Nucleus accumbens (tissue), 56 donors: ENCODE results near the gene NRAP.

Experiments
- DNase-seq, 56 donors: peaks; one replicate each; lab custom pipeline; 2025; lab: John Stamatoyannopoulos, UW

NRAP gene

DNA sequence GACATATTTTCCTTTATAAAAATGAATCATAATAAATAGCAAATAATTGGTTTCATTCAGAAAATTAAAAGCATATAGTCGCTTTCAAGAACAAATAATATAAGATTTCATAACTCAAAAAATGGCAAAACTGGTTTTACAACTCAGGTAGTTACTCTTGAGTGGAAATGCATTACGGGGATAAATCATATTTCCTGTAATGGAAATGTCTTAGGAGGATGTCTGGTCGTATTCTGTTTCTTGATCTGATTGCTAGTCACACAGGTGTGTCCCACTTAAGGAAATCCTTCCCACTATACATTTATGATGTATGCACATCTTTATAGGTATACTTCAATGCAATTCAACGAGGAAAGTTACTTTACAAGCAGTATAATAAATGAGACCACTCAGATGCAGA, 20.7 kb downstream of the NRAP start:
- no peak for DNase-seq

DNA sequence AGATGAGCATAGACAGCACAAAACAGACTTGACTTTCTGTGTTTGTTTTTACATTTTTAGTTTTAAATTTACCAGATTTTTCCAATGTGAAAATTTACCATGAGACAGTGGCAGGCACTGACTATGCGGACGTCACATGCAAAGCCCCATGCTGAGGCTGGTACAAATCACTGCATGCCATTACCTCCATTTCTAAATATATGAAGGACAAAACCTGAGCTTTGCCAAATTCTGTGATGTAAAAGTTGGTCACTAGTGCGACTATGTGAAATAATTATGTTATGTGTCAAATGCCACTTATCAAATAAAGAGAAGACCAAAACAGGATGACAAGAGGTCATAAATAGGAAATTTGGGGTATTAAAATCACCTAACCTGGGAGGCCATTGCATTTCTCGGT, 22.1 kb downstream of the NRAP start:
- no peak for DNase-seq

DNA sequence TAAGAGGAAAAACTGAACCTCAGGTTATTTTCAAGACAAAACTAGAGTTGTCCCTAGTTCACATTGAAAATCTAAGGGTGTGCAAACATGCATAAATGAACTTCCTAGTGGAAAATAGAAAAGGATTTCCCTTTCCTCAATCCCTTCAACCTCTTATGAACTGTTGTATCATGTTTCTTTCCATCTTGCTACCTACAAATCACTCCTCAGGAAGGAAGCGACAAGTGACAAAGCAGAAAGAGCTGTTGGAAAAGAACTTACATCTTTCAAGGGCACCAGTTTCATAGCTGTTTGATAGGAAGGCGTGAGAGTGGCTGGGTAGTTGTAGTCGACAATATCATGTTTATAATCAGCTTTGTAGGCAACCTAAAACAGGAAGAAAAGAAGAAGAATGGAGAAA, 23.9 kb downstream of the NRAP start:
- no peak for DNase-seq

DNA sequence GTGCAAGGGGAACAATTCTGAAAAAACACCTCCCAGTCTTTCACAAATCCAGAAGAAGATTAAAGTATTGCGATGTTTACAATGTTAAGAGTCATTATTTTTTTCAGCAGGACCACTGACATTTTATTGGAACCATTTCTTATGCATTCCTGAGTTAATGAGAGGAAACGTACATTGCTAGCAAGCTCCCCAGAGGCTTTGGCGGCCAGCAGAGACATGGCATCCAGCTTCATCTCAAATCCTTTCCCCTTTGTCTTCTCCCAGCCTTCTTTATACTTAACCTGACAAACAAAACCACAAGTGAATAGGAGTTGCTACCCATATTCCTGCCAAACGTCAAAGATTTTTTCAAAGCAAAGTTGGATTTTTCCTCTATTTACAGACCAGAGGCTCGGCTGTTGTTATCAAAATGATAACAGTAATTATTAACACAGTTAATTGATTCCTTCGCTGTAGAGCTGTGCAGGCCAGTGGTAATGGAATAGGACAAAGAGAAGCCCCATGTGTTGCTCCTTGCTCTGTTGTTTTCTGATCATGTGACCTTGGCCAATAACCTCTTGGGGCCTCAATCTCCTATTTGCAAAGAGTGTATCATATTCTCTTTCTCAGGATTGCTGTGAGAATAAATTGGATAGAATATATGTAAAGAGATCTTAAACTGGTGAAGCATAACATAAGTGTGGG, 32.0 kb downstream of the NRAP start:
- no peak for DNase-seq

DNA sequence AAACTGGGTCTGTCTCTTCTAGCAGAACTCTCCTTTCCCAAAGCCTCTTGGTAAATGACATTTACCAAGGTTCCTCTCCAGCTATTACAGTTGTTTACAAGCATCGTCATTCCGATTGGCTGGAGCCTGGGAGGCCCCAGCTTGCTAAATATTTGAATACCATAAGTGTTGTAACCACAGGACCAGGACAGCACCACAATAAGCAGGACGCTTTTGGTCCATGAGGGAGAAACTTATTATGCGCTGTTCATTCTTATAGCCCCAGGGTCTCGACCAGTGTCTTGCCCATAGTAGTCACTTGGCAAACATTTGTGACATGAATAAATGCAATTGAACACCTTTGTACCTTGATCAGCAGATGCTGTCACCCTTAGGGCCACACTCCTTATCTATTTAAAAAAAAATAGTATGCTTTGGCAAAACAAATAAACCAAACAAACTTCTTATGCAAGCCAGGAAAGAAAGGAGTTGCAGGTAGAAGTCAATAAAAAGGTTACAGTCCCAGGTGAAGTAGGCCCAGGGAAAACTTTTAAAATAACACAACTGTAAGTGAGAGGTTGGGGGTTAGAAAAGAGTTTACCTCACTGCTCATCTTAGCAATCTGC, 32.8 kb downstream of the NRAP start:
- no peak for DNase-seq

DNA sequence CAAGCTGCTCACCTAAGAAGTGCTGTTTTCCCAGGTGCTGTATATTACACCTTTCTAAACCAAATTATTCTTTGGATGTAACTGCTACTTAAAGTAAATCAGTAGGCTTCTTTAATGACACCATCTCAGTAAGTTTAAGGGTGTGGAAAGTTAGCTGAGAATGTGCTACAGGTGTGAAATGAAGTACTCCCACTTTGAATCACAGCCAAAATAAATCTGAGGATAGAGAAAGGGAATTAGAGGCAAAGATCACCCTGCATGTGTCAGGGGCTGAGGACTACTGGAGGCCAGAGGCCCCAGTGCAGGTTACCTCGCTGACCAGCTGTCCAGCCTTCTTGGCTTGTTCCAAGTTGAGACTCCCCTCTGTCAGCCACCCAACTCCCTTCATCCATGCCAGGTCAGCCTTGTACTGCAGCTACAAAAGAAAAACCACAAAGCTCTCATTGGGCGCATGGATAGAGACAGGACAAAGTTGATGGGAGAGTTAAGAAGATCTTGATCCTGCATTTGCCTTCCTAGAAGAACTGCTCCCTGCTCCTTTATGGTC, 35.2 kb downstream of the NRAP start:
- DNase-seq, result no peak

DNA sequence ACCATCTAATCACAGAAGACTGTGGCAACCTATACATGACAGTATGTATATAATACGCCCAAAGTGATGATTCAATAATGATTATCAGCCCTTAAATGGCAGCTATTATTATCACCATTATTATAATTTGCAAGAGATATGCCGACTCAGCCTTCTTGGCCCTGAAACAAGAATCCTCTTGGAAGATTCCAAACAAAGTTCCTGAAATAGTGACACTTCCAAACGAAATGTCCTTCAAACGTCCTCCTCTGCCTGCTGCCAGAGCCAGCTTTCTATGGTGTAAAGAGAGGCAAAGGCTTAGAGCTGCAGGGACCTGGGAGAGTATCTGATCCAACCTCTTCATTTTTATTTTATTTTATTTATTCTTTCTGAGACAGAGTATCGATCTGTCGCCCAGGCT, 36.0 kb downstream of the NRAP start:
- DNase-seq, result no peak

DNA sequence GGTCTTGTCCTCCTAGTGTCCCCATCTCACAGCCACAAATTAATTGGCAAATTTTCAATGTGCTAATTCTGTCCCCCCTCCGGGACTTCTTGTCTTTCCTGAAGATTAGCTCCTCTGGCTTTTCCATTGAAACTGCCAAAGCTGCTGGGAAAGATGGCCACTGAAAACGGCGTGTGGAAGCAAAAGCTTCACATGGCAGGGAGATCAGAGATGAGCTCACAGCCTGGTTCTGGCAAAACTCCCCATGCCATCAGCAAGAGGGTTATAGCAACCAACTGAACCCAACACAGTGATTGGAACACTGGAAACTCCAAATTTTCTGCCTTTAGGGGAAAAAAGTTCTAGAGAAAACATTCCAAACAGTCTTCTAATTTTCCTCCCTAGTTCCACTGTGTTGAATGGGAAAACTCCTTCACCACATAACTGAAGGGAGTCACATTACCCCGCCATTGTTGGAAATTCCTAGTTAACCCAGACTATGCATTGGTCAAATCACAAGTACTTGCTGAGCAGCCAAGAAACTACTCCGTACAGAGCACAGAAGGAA, 37.0 kb downstream of the NRAP start:
- DNase-seq, result no peak

DNA sequence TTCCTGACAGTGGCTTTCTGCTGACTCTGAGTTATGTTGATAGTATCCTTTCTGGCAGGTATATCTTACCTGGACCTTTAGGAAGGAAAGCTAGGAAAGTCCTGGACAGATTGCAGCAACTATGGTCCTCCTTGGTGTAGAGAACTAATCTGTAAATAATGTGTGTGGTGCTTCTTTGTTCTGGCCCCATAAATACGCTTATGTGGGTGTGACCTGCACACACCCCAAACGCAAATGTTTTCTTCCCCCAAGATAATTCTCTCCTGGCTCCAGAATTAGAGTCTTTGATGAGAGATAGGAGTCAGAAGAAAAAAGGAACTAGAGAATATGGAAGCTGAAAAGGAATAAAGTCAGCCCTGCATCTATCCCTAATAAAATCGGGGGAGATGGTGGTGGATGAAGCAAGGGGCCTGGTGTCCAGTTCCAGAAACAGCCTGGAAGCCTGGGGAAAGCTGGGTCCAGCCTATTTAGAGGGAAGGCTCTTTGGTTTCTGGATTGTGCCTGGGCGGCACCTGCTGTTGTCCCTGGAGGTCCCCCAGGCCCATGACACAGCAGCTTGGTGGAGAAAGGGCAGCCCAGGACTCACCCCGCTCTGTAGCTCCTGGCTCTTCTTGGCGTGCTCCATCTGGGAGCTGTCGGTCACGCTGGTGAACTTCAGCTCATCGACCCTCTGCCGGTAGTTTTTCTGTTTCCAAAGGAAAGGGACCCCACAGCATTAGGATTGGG, 38.2 kb downstream of the NRAP start:
- no peak for DNase-seq

DNA sequence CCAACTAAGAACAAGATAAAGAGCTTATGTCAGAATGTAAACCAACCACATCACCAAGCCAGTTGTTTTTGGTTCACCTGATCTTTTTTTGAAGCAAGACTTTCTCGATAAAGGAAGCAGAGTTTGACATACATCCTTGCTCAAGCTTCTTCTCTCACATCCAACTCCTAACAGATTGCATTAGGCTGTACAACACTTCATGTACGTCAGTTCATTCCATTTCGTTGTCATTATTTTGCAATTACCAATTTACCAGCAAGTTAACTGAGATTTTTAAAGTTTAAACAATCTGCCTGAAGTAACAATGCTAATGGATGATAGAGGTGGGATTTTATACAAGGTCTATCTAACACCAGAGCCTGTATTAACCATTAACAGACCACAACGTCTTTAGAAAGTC, 41.0 kb downstream of the NRAP start:
- DNase-seq, result no peak

DNA sequence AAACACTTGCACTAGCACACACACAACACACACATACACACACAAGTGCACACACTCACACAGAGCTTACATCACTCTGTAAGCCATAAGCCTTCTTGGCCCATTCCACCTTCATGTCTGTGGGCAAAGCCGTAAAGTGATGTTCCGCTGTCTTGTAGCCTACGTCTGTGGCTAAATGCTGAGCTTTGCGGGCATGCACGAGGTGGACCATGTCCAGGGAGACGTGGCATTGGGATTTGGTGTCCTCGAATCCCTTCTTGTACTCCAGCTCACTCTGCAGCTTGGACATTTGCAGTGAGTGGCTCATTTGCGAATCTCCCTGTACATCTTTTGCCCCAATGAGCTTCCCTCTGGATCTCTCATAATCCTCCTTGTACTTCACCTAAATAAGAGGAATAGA, 42.0 kb downstream of the NRAP start:
- no peak for DNase-seq

DNA sequence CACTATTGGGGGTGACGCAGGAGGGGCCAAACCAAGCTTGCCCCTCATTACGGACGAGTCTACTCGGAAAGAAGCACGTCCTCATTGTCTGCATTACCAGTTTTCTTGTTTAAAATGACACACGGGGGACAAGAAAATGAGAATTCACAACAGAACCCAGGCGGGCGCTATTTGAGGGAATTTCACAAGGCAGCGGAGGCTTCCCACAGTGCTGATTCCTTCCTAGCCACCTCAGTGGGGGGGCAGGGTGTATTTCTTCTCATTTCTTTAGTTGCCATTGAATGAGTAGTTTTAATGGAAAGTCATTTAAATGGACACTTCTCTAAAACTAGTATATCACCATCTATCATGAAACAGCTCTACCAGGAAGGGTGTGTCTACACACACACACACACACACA, 42.9 kb downstream of the NRAP start:
- DNase-seq, result no peak

DNA sequence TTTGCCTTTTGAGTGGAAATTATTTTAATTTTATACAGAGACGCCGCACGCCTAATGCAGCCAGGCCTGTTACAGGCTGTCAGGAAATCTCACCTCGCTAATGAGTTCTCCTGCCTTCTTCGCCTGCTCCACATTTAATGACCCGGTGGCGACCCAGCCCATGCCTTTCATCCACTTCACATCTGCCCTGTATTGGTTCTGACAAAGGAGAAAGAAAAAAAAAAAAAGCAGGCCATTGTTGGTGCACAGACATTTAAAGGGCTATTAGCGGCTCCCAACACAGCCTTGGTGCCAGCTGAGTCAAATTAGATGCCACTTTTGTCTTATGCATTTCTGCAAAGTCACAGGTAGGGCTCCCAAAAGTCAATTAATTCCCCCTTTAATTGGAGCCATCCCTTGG, 43.3 kb downstream of the NRAP start:
- no peak for DNase-seq

DNA sequence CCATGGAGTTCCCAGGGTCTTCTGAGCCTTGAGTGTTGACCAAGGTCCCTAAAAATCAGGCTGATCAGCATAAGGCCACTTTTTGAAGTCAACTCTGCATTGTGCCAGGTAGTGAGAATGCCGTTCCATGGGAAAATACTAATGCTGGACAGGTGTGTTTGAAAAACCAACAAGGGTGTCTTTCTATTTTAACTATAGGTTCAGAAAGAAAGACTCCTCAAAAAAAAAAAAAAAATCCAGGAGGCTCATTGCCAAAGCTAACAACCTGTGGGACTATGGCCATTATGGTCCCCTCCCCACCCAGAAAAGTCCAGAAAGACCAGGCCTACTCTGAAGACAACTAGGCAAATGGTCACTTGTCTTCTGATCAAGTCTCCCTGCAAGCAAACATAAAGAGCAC, 44.4 kb downstream of the NRAP start:
- DNase-seq, result no peak

DNA sequence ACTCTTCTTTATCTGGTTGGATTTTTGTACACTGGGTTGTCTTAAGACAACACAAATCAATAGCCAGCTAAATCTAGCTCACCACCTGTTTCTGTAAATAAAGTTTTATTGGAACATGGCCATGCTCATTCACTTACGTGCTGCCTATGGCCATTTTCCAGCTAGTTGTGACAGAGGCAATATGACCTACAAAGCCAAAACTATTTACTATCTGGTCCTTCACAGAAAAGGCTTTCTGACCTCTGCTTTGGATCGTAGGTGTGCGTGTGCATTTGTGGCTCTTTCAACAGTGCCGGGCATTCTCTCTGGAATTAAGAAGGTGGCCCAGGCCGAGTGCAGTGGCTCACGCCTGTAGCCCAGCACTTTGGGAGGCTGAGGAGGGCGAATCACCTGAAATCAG, 45.5 kb downstream of the NRAP start:
- no peak for DNase-seq

DNA sequence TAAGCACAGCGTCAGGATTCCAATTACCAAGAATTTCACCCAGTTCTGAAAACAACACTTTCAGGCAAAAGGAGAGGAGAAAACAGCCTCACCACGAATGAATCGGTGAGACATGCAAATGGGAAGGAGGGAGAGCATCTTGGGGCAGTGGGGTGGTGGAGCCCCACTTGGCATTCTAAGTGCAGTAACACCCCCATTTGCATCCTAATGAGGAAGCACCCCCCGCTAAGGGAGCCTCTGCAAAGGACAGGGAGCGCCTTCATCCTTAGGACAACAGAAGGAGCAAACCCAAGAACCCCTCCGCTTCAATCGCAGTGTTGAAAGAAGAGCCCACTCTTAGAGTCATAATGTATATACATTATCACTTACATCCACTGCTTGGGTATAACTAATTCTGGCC, 46.8 kb downstream of the NRAP start:
- no peak for DNase-seq

DNA sequence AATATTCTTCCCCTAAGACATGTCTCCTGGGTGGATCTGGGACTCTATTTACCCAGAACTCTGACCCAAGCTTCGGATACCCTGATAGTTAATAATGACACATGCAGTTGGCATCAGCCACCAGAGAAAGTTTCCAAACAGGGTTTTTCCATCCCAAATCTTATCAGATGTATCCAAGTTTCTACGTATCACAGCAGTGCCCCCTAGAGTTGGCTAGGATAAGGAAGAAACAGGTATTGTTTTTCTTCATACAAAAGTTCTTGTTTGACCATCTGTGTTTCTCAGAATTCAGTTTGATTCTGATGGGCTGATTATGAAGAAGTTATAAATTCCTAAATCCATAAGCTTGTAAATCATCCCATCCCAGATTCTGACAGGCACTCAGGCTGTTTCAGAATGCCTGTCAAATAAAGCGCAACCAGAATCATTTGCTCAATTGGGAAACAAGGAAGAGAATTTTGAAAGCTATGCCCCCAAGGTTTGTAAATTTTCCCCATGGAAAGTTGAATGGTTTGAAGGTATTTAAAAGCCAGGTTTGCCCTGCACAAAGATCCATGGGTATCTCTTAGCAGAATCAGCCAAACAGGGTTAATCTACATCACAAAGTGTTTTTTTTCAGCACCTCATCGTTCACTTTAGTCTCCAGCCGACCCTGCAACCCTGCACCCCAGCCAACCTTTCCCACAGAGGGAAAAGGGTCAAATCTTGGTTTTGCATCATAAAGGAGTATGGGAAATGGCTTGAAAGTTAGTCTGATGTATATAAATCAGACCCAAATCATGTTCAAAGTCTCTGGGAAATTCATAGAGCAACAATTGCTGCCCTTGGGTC, 47.4 kb downstream of the NRAP start:
- DNase-seq, result peak in 1 of 56 donors; percentile 26

DNA sequence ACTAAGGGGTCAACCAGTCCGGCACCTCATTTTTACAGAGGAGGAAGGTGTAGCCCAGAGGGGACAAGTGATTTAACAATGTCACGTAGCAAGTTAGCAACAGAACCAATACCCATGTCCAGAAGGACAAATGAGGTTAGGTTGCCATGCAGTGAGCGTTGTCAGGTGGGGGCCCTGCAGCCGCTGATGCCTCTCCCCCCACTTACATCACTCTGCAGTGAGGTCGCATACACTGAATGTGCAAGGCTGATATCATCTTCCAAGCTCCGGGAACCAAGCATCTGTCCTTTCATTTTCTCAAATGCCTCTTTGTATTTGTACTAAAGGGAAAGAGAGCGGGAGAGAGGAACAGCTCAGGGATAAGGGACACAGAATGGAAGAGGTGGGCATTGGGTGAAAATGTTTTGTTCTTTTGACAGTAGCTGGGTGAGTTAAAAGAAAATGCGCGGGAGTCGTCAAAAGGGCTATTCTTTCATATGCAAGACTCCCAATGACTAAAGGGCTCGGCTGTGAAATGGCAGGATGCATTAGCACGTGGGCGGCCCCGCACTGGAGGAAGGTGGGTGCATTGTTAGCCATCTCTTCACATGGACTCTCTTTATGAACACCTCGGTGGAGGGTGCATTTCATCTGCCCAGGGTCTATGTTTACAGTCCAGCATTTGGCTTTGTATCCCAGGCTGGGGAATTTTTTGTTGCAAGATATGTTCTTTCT, 49.7 kb downstream of the NRAP start:
- DNase-seq, result peak in 3 of 56 donors; percentile 5 to 31 (median 20)

DNA sequence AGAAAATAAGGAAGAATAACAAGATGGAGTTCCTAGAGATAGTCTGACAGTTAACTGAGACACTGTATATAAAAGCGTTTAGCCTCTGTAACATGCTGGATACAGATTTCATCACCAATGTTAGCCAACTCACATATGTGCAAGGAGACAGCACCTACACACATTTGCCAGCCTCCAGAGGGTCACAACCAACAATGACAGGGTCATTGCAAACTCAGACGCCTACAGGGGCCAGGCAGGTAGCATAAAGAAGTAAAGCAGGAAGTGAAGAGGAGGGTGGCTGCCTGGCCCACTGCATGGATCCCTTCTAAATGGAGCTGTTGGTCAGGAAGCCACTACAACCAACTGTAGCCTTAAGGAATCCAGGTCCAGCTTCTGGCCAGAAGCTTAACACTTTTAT, 50.4 kb downstream of the NRAP start:
- no peak for DNase-seq

DNA sequence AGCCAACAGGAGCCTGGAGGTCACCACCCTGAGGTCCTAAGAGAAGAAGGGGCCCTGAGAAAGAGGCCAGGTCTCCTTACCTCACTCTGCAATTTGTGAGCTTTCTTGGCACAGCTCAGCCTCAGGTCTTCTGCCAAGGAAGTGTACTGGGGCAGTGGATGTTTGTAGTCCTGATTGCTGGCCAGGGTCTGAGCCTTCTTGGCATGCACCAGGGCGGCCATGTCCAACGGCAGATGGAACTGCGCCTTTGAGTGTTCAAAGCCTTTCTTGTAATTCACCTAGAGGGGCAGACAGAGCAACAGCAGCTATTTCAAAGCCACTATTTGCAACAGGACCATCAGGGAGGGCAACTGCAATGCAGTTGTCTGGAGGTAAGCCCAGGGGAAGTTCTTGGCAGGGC, 51.7 kb downstream of the NRAP start:
- peak in 41 of 56 donors; percentile 2 to 83 (median 24) for DNase-seq
